ENCODE results near the gene UBAC1.

DNA sequence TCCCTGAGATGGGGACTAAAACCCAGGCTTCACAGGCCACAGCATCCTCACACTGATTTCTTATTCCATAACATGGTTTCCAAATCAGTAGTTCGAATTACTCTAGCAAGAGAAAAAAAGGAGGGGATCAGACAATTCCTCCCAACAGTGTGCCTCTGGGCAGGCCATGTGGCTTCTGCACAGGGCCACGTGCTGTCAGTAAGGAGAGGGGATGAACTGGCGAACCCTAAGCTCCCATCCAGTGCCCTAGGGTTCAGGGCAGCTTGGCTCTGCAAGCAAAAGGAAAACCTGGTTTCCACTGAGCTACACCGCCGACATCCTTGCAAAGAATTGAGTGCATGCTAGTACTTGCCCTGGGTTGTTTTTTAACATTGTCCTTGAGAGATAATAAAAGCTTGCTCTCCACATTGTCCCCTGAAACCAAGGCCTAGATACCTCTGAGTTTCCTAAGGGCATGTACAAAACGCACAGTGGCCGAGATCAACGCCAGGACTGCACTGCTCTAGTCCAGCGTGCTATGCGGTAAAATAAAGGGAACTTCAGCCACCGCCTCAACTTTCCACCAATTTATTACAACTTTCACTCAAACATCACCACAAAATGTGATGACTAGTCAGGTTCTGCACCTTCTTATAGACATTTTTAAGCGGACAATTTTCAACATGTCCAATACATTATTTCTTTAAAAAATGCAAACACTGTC is 58.4 kb downstream of the UBAC1 start:
- TF ChIP-seq CTCF (conservative IDR thresholded peaks at IDR 0.05; ENCODE audit: low read length) (no peak), EZH2phosphoT487 (IDR thresholded peaks at IDR 0.05; ENCODE audit: borderline replicate concordance) (no peak)

All from Loucy (cell line).